ENCODE data around the gene CSRP2. TPM values are rescaled to one million over a fixed set of nuclear protein-coding genes. Genes with fewer than 3 reads are reported as not detected.

CSRP2 gene
- total RNA-seq, 1 experiment from 2014 or later: 36.1 TPM

DNA sequence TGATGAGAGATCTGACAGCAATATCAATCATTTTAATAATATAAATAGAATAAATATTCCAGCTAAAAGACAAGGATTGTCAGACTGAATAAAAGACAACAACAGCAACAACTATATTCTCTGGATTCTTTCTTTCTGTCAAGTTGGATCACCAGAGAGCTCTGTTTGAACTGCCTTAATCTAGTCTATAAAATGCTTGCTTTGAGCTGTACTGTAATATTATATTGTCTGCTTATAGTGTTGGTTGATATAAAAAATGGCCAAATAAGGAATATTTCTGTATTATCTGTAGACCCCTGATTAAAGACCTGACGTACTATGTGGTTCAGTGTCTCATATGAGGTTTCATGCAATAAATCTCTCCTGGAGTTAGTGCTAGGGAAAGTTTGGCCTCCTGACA lies 46.3 kb upstream of the CSRP2 start:
- H3K36me3 ChIP-seq (ENCODE audit: control insufficient read depth in 1 of 2, insufficient read depth in 2 of 2, low read length in 2 of 2): no peaks in the 10 kb centered on the region

DNA sequence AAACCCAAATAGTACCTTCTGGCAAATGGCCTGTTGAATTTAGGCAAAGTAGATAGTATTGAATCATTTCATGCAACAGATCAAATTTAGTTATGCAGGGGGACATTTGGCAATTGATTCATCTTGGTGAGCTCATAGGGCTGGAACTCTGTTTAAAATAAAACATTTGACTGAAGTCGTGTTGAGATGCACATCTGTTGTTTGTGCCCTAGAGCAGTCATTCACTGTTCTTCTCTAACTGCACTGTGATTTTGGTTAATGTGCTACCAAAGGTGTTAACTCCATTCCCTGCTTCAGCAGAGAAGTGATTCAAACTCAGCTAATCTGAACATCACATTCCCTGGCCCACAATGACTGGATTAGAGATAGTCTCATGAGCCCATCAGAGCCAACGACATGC lies 44.0 kb upstream of the CSRP2 start:
- Histone ChIP-seq H2AFZ (ENCODE audit: low read depth, low read length, poor library complexity, severe bottlenecking) (no peak overlapping the region), H3K9me3 (ENCODE audit: control insufficient read depth in 1 of 2, insufficient read depth in 1 of 2, low read depth in 1 of 2, low read length in 2 of 2) (no peaks in the 10 kb centered on the region), H3K4me1 (ENCODE audit: control insufficient read depth in 1 of 2, insufficient read depth in 2 of 2, low read length in 2 of 2) (no peaks in the 10 kb centered on the region), H3K79me2 (ENCODE audit: insufficient read depth, low read length) (no peaks in the 10 kb centered on the region), H3K27me3 (ENCODE audit: insufficient read depth, low read length) (no peaks in the 10 kb centered on the region), H3K36me3 (ENCODE audit: control insufficient read depth in 1 of 2, insufficient read depth in 2 of 2, low read length in 2 of 2) (no peaks in the 10 kb centered on the region), H3K4me3 (replicated peaks in 1 of 2; ENCODE audit: low read depth in 1 of 2, low read length in 2 of 2) (no peak overlapping the region), H3K9me2 (ENCODE audit: insufficient read depth) (no peaks in the 10 kb centered on the region; the same call in 1 of the 2 replicates), H3K9ac (ENCODE audit: low read length) (no peak overlapping the region), H3K4me2 (ENCODE audit: low read length) (no peak overlapping the region), H3K27ac (ENCODE audit: low read depth, low read length) (no peak overlapping the region), H4K20me1 (ENCODE audit: insufficient read depth) (no peaks in the 10 kb centered on the region)
- no peak for TF ChIP-seq CEBPB (IDR thresholded peaks at IDR 0.05; ENCODE audit: low read depth)
- no peak for TF ChIP-seq TCF7L2 (IDR thresholded peaks at IDR 0.05; ENCODE audit: borderline replicate concordance, extremely low read depth, insufficient read depth, insufficient read length)
- no peak for TF ChIP-seq EZH2phosphoT487 (IDR thresholded peaks at IDR 0.05; ENCODE audit: borderline replicate concordance)
- no peak for TF ChIP-seq ATF3 (IDR thresholded peaks at IDR 0.05)
- no peak for TF ChIP-seq ZBTB33 (IDR thresholded peaks at IDR 0.05; ENCODE audit: extremely low read depth, insufficient replicate concordance, low read length)
- TF ChIP-seq CTCF (IDR thresholded peaks at IDR 0.05 in 2 of 3, conservative IDR thresholded peaks at IDR 0.05 in 1 of 3; ENCODE audit: borderline replicate concordance in 1 of 3, insufficient read depth in 1 of 3, low read depth in 2 of 3, low read length in 2 of 3): no peak
- TF ChIP-seq MAX (IDR thresholded peaks at IDR 0.05): no peak
- no peak for TF ChIP-seq EGR1 (IDR thresholded peaks at IDR 0.05; ENCODE audit: low read depth)
- no peak for TF ChIP-seq JUND (IDR thresholded peaks at IDR 0.05)
- CTCF ChIA-PET: no interaction called here
- ATAC-seq (no peak), DNase-seq (ENCODE audit: low read depth, low spot score) (no peak)
- POLR2A ChIA-PET: no interaction called here
- intact Hi-C loops (cut with micrococcal nuclease): no loop called here
- RAD21 ChIA-PET (ENCODE audit: low non-redundant PET in 1 of 2, low total read pairs in 2 of 2, uncharacterized antibody in 2 of 2, unreplicated experiment in 2 of 2): no interaction called here
- BruUV-seq (replicated peaks): no TSS peak

More for the DNA sequence above, 46.3 kb upstream of the CSRP2 start:
- Histone ChIP-seq H3K4me1 (ENCODE audit: control insufficient read depth in 1 of 2, insufficient read depth in 2 of 2, low read length in 2 of 2) (no peaks in the 10 kb centered on the region), H4K20me1 (ENCODE audit: insufficient read depth) (no peaks in the 10 kb centered on the region), H3K9me3 (ENCODE audit: control insufficient read depth in 1 of 2, insufficient read depth in 1 of 2, low read depth in 1 of 2, low read length in 2 of 2) (no peaks in the 10 kb centered on the region), H3K4me3 (replicated peaks in 1 of 2; ENCODE audit: low read depth in 1 of 2, low read length in 2 of 2) (no peak overlapping the region), H3K27ac (ENCODE audit: low read depth, low read length) (no peak overlapping the region), H3K79me2 (ENCODE audit: insufficient read depth, low read length) (no peaks in the 10 kb centered on the region), H2AFZ (ENCODE audit: low read depth, low read length, poor library complexity, severe bottlenecking) (peak overlapping the region; percentile 31), H3K9me2 (ENCODE audit: insufficient read depth) (no peaks in the 10 kb centered on the region; the same call in 1 of the 2 replicates), H3K27me3 (ENCODE audit: insufficient read depth, low read length) (no peaks in the 10 kb centered on the region), H3K4me2 (ENCODE audit: low read length) (no peak overlapping the region), H3K9ac (ENCODE audit: low read length) (no peak overlapping the region)
- CTCF ChIA-PET: no interaction called here
- TF ChIP-seq SP1 (IDR thresholded peaks at IDR 0.05; ENCODE audit: low read depth): no peak
- TF ChIP-seq ATF3 (IDR thresholded peaks at IDR 0.05): no peak
- no peak for TF ChIP-seq FOSL1 (IDR thresholded peaks at IDR 0.05; ENCODE audit: low read depth)
- RAD21 ChIA-PET (ENCODE audit: low non-redundant PET in 1 of 2, low total read pairs in 2 of 2, uncharacterized antibody in 2 of 2, unreplicated experiment in 2 of 2): no interaction called here
- no TSS peak for BruUV-seq (replicated peaks)
- no peak for DNase-seq (ENCODE audit: low read depth, low spot score)
- ATAC-seq: no peak
- intact Hi-C loops (cut with micrococcal nuclease): no loop called here
- POLR2A ChIA-PET: no interaction called here

Measured in HCT116 (cell line).